Skeletal muscle tissue (tissue), 4 donors: ENCODE results near the gene TNN. TPM values are rescaled to one million over a fixed set of nuclear protein-coding genes. Genes with fewer than 3 reads are reported as not detected.

Source experiments
- H3K27ac ChIP-seq: one replicate; pipeline ENCODE4 v1.7.0; 2013; ENCODE audit warnings: mild to moderate bottlenecking, low read depth, low read length, inconsistent platforms
- H3K27me3 ChIP-seq, 3 donors: one replicate each; pipeline ENCODE4 v1.7.0; 2013; ENCODE audit warnings: low read length in 3 of 3; ENCODE audit not compliant: control insufficient read depth in 3 of 3, insufficient read depth in 3 of 3
- H3K36me3 ChIP-seq, 3 donors: one replicate each; pipeline ENCODE4 v1.7.0; 2013; ENCODE audit warnings: low read length in 3 of 3; ENCODE audit not compliant: control insufficient read depth in 3 of 3, insufficient read depth in 3 of 3
- H3K4me1 ChIP-seq, 3 donors: one replicate each; pipeline ENCODE4 v1.7.0; 2013; ENCODE audit warnings: low read length in 3 of 3, mild to moderate bottlenecking in 3 of 3; ENCODE audit not compliant: control insufficient read depth in 3 of 3, insufficient read depth in 3 of 3
- H3K4me3 ChIP-seq, 3 donors: one replicate each; pipeline ENCODE4 v1.7.0; 2013; ENCODE audit warnings: low read length in 3 of 3
- H3K9ac ChIP-seq, 3 donors: one replicate each; pipeline ENCODE4 v1.7.0; 2013; ENCODE audit warnings: low read length in 3 of 3, mild to moderate bottlenecking in 3 of 3, moderate library complexity in 2 of 3, low read depth in 1 of 3
- H3K9me3 ChIP-seq, 3 donors: one replicate each; pipeline ENCODE4 v1.7.0; 2013; ENCODE audit warnings: low read length in 3 of 3; ENCODE audit not compliant: control insufficient read depth in 3 of 3
- total RNA-seq: library from RNA; depleted of rRNA; stranded (reverse); fragments of >200 nt; gene quantifications from one replicate; pipeline ENCODE4 v1.2.3, GENCODE V29; 2014
- donor health status: Osteomylitis.

TNN gene
- total RNA-seq, 1 donor from 2014 or later: 5.7 TPM

GRCh38 chr1:175134500-175134899, 66.9 kb downstream of the TNN start:
- Histone ChIP-seq H3K9ac (no peak overlapping the region), H3K9me3 (no peaks in the 10 kb centered on the region), H3K4me3 (no peak overlapping the region), H3K27me3 (no peaks in the 10 kb centered on the region), H3K36me3 (no peaks in the 10 kb centered on the region), H3K27ac (no peak overlapping the region), H3K4me1 (peaks cover 5 to 9% (median 9%) of the 10 kb centered on the region in 3 donors)

- Histone ChIP-seq H3K9ac (no peak overlapping the region), H3K4me1 (peaks cover 0 to 6% (median 0%) of the 10 kb centered on the region in 3 donors), H3K27me3 (no peaks in the 10 kb centered on the region), H3K4me3 (no peak overlapping the region), H3K27ac (no peak overlapping the region), H3K9me3 (no peaks in the 10 kb centered on the region), H3K36me3 (no peaks in the 10 kb centered on the region)
Measured at GRCh38 chr1:175136246-175136645, 68.6 kb downstream of the TNN start.

GRCh38 chr1:175137369-175137768, 69.7 kb downstream of the TNN start:
- Histone ChIP-seq H3K36me3 (no peaks in the 10 kb centered on the region), H3K4me1 (peaks cover 0 to 4% (median 0%) of the 10 kb centered on the region in 3 donors), H3K27ac (no peak overlapping the region), H3K4me3 (no peak overlapping the region), H3K9ac (no peak overlapping the region), H3K27me3 (no peaks in the 10 kb centered on the region), H3K9me3 (no peaks in the 10 kb centered on the region)

- no peak overlapping the region for H3K27ac ChIP-seq
- no peak overlapping the region for H3K4me3 ChIP-seq
- no peaks in the 10 kb centered on the region for H3K4me1 ChIP-seq
- no peak overlapping the region for H3K9ac ChIP-seq
- no peaks in the 10 kb centered on the region for H3K9me3 ChIP-seq
- H3K27me3 ChIP-seq: no peaks in the 10 kb centered on the region
- no peaks in the 10 kb centered on the region for H3K36me3 ChIP-seq
Measured at GRCh38 chr1:175138579-175138978, 70.9 kb downstream of the TNN start.

GRCh38 chr1:175145899-175146528, 78.4 kb downstream of the TNN start:
- Histone ChIP-seq H3K9me3 (no peaks in the 10 kb centered on the region), H3K4me1 (peaks cover 0 to 6% (median 0%) of the 10 kb centered on the region in 3 donors), H3K36me3 (no peaks in the 10 kb centered on the region), H3K27me3 (no peaks in the 10 kb centered on the region), H3K4me3 (no peak overlapping the region), H3K9ac (no peak overlapping the region), H3K27ac (no peak overlapping the region)

- Histone ChIP-seq H3K4me3 (no peak overlapping the region), H3K27me3 (no peaks in the 10 kb centered on the region), H3K36me3 (no peaks in the 10 kb centered on the region), H3K27ac (no peak overlapping the region), H3K9me3 (no peaks in the 10 kb centered on the region), H3K4me1 (peaks cover 0 to 6% (median 0%) of the 10 kb centered on the region in 3 donors), H3K9ac (no peak overlapping the region)
Measured at GRCh38 chr1:175146529-175147213, 79.0 kb downstream of the TNN start.

GRCh38 chr1:175147569-175147968, 79.9 kb downstream of the TNN start:
- Histone ChIP-seq H3K36me3 (no peaks in the 10 kb centered on the region), H3K27ac (no peak overlapping the region), H3K9ac (no peak overlapping the region), H3K4me1 (peaks cover 3 to 9% (median 4%) of the 10 kb centered on the region in 3 donors), H3K4me3 (no peak overlapping the region), H3K27me3 (no peaks in the 10 kb centered on the region), H3K9me3 (no peaks in the 10 kb centered on the region)

- no peak overlapping the region for H3K27ac ChIP-seq
- no peak overlapping the region for H3K9ac ChIP-seq
- H3K9me3 ChIP-seq: no peaks in the 10 kb centered on the region
- H3K27me3 ChIP-seq: no peaks in the 10 kb centered on the region
- peaks cover 3 to 9% (median 4%) of the 10 kb centered on the region in 3 donors for H3K4me1 ChIP-seq
- no peaks in the 10 kb centered on the region for H3K36me3 ChIP-seq
- H3K4me3 ChIP-seq: no peak overlapping the region
Measured at GRCh38 chr1:175148068-175148467, 80.4 kb downstream of the TNN start.

- no peaks in the 10 kb centered on the region for H3K9me3 ChIP-seq
- no peaks in the 10 kb centered on the region for H3K36me3 ChIP-seq
- H3K27me3 ChIP-seq: peaks cover 0 to 3% (median 0%) of the 10 kb centered on the region in 3 donors
- no peak overlapping the region for H3K9ac ChIP-seq
- H3K4me3 ChIP-seq: no peak overlapping the region
- H3K4me1 ChIP-seq: peaks cover 6 to 9% (median 7%) of the 10 kb centered on the region in 3 donors
- no peak overlapping the region for H3K27ac ChIP-seq
Measured at GRCh38 chr1:175150596-175151319, 83.1 kb downstream of the TNN start.
